Activated T-cell treated with anti-CD3 and anti-CD28 coated beads, Interleukin-2, amount 50 U/mL, for 24 hours (primary cell): ENCODE data around the gene EIF2AK3.
"Not testable (repeated sequence)": the region's sequence is repeated elsewhere in the genome, so short reads cannot be mapped to it uniquely, and the experiment has no call there.

Experiments
- DNase-seq: peaks from one replicate; pipeline ENCODE4 v3.0.0-alpha.2; 2020
- H3K27ac Mint-ChIP-seq: 2 replicates; pipeline ENCODE4 v1.8.0; 2020; ENCODE audit warnings: mild to moderate bottlenecking, mixed read lengths
- H3K27me3 Mint-ChIP-seq: 2 replicates; pipeline ENCODE4 v1.8.0; 2020; ENCODE audit warnings: mixed read lengths
- H3K36me3 Mint-ChIP-seq: 2 replicates; pipeline ENCODE4 v1.8.0; 2020; ENCODE audit warnings: low read depth, mixed read lengths
- H3K4me1 Mint-ChIP-seq: 2 replicates; pipeline ENCODE4 v1.8.0; 2020; ENCODE audit warnings: low read depth, mixed read lengths
- H3K4me3 Mint-ChIP-seq: 2 replicates; pipeline ENCODE4 v1.8.0; 2020; ENCODE audit warnings: mild to moderate bottlenecking, moderate library complexity, mixed read lengths
- H3K9me3 Mint-ChIP-seq: 2 replicates; pipeline ENCODE4 v1.8.0; 2020; ENCODE audit warnings: mixed read lengths

The EIF2AK3 gene

DNA sequence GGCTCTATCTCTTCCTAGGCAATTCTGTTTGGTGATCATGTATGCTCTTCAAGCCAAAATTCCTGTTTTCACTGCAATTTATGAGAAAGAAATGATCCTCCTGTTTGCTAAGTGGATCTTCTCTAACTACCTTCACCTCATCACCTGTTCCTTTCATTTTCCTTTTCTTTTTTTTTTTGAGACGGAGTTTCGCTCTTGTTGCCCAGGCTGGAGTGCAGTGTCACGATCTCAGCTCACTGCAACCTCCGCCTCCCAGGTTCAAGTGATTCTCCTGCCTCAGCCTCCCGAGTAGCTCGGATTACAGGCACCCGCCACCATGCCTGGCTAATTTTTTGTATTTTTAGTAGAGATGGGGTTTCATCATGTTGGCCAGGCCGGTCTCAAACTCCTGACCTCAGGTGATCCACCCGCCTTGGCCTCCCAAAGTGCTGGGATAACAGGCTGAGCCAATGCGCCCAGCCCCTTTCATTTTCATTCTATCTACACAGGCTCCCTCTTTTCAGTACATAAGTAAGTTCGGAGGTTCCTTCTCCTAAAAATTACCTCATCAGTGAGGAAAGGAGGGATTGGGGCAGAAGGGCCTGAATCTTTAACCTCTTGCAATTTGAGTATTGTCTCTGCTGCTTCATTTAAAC is 3.3 kb downstream of the EIF2AK3 start:
- not testable (repeated sequence) for H3K27me3 Mint-ChIP-seq, H3K27ac Mint-ChIP-seq, H3K9me3 Mint-ChIP-seq, H3K4me3 Mint-ChIP-seq, DNase-seq
- H3K36me3 Mint-ChIP-seq: peaks cover 13% of the 10 kb centered on the region
- H3K4me1 Mint-ChIP-seq: peaks cover 35% of the 10 kb centered on the region

DNA sequence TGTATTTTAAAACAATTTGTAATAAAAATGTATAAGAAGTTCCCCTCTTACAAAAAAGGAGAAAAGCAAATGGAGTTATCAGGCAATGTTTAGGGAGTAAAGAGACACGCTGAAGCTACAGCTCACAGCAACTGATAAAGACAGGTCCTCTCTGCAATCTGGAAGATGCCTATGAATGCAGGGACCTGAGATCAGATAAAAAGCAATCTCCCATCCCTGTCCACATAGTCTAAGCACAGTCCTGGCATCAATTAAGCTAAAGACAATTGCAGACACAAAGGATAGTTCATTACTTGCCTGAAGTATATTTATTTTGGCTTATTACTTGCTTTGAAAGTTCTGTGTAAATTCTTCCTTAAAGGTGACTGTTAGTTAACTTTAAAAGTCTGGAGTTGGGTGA is 5.0 kb downstream of the EIF2AK3 start:
- peaks cover 15% of the 10 kb centered on the region for H3K36me3 Mint-ChIP-seq
- H3K4me3 Mint-ChIP-seq: no peak overlapping the region
- no peak for DNase-seq
- H3K27me3 Mint-ChIP-seq: no peaks in the 10 kb centered on the region
- H3K27ac Mint-ChIP-seq: no peak overlapping the region
- peaks cover 42% of the 10 kb centered on the region for H3K4me1 Mint-ChIP-seq
- no peaks in the 10 kb centered on the region for H3K9me3 Mint-ChIP-seq

DNA sequence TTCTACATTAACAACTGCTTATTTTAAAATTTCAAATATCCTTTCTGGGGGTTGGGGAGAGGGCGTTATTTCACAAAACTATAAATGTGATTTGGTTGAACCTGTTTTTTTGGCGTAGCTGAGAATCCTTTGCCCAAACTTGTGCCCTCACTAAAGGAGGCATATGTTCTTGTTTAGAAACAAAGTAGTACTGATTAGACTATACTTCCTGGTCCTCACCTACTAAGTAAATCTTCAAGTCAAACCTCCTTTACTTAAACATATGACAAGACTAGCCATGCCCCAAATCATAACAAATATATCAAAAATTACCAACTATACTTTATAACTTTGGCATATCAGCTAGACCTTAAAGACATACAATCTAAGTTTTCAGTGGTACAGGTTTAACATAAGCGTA is 5.8 kb downstream of the EIF2AK3 start:
- Mint-ChIP-seq H3K27ac (no peak overlapping the region), H3K27me3 (no peaks in the 10 kb centered on the region), H3K4me1 (peaks cover 47% of the 10 kb centered on the region), H3K36me3 (peaks cover 12% of the 10 kb centered on the region), H3K4me3 (no peak overlapping the region), H3K9me3 (no peaks in the 10 kb centered on the region)
- no peak for DNase-seq

DNA sequence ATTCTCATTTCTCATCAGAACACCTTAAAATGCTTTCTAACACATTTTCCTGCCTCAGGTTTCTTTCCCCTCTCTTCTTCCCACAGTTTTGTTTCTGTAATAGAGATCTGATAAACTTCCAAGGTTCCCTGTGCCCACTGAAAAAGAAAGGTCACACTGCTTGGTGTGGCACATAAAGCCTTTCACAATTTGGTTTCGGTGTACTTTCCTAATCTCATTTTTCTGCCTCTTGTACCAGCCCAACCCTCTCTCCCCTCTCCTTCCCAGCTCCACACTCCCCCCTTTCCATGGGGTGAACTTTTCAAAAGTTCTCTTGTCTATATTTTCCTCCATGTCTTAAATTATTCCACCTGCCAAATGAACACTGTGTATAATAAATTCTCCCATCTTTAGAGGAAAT is 7.2 kb downstream of the EIF2AK3 start:
- Mint-ChIP-seq H3K27me3 (no peaks in the 10 kb centered on the region), H3K9me3 (no peaks in the 10 kb centered on the region), H3K27ac (peak overlapping the region; percentile 4), H3K4me3 (no peak overlapping the region), H3K36me3 (peaks cover 8% of the 10 kb centered on the region), H3K4me1 (peaks cover 43% of the 10 kb centered on the region)
- DNase-seq: no peak

DNA sequence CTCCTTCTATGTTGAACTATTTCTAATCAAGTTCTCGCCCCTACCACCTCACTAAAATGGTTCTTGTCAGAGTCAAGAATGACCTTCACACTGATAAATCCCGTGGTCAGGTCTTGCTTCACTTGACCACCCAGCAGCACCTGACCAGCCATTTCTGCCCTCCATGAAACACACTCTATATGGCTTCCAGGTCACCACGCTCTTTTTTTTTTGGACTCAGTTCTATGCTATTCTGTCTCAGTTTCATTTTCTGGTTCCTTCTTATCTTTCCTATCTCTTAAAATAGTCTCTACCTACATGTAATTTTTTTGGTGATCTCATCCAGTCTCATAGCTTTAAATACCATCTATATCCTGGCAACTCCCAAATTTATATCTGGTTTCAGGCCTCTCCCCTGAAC is 11.4 kb downstream of the EIF2AK3 start:
- Mint-ChIP-seq H3K27ac (no peak overlapping the region), H3K9me3 (no peaks in the 10 kb centered on the region), H3K4me3 (no peak overlapping the region), H3K4me1 (peaks cover 30% of the 10 kb centered on the region), H3K27me3 (no peaks in the 10 kb centered on the region), H3K36me3 (peaks cover 23% of the 10 kb centered on the region)
- no peak for DNase-seq

DNA sequence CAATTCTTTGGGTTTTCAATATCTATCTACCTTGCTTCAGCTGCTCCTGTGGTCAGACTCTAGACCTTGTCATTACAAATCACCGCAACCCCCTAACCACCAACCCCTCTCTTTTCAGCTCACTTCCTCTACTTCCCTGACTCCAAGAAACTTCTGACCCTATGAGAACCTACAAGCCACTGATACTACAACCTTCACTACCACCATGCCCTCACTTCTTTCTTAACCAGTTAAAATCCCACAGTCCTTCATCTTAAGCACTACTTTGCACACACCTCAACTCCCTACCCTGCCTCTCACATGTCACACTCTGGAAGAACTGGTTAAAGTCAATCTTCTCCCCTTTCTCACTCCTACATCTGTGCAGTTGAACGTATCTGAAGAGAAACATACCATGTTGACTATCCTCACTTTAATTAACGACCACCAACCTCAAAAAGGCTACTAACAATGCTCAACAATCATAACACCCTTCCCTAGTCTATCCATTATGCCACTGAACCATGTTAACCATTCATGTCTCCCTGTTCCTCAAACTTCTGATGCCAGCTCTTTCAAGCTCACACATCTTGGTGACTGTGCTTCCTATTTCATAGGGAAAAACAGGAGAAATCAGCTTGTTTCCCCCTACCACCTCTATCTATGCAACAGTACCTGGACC is 12.6 kb downstream of the EIF2AK3 start:
- DNase-seq: no peak
- H3K4me1 Mint-ChIP-seq: peaks cover 24% of the 10 kb centered on the region
- peaks cover 28% of the 10 kb centered on the region for H3K36me3 Mint-ChIP-seq
- H3K4me3 Mint-ChIP-seq: no peak overlapping the region
- no peak overlapping the region for H3K27ac Mint-ChIP-seq
- H3K9me3 Mint-ChIP-seq: no peaks in the 10 kb centered on the region
- H3K27me3 Mint-ChIP-seq: no peaks in the 10 kb centered on the region

DNA sequence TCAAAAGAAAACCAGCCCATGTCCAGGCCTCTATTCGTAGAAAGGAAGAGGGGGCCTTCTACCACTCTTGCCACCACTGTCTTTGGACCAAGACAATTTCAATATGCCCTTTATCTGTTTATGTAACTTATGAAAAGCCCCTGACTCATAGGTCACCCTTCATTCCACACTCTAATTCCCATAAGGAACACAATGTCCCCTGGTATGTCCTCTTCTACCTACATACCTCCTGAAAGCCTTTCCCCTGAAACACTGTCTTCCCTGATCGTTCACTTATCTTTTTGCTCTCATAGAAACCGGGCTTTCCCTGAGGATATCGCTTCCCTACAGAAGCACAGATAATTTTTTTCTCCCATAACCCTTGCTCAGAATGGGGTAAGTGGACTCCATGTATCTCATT is 13.3 kb downstream of the EIF2AK3 start:
- Mint-ChIP-seq H3K9me3 (no peaks in the 10 kb centered on the region), H3K4me1 (peaks cover 23% of the 10 kb centered on the region), H3K4me3 (no peak overlapping the region), H3K27ac (no peak overlapping the region), H3K27me3 (no peaks in the 10 kb centered on the region), H3K36me3 (peaks cover 31% of the 10 kb centered on the region)
- no peak for DNase-seq

DNA sequence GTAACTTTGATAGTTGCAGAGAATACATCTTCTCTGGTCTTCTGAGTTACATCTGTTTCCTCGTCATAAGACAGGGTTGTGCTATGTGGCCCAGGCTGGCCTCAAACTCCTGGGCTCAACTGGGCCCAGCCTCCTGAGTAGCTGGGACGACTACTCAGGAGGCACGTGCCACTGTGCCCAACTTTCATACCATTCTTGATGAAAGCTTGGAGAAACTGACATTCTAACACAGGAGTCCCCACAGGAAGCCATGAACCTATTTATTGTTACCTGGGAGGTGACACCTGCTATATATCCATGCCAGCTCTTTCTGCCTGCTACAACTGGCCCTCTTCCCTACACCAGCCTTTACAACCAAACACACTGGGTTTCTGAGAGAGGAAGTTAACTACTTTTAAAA is 19.1 kb downstream of the EIF2AK3 start:
- Mint-ChIP-seq H3K36me3 (peaks cover 37% of the 10 kb centered on the region), H3K27ac (no peak overlapping the region), H3K9me3 (no peaks in the 10 kb centered on the region), H3K27me3 (no peaks in the 10 kb centered on the region), H3K4me1 (peaks cover 22% of the 10 kb centered on the region), H3K4me3 (no peak overlapping the region)
- no peak for DNase-seq

DNA sequence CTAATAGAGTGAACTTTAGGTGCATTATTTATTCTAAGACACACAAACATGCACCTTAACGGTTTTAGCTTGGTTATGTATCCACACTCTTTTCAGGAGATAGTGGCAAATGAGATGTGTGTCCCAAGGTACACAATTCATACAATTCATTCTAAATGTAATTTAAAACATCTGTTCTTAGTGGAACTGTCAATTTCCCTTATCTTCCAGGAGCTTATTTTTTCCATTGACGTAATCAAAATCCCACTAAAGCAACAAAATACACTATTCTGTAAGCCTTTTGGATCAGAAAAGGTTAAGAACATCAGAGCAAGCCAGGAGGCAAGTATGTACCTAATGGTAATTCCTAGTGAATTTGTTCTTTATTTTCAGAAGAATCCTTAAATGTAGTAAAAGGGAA is 19.8 kb downstream of the EIF2AK3 start:
- H3K9me3 Mint-ChIP-seq: no peaks in the 10 kb centered on the region
- no peak for DNase-seq
- H3K4me3 Mint-ChIP-seq: no peak overlapping the region
- no peak overlapping the region for H3K27ac Mint-ChIP-seq
- no peaks in the 10 kb centered on the region for H3K27me3 Mint-ChIP-seq
- peaks cover 30% of the 10 kb centered on the region for H3K36me3 Mint-ChIP-seq
- H3K4me1 Mint-ChIP-seq: peaks cover 25% of the 10 kb centered on the region

DNA sequence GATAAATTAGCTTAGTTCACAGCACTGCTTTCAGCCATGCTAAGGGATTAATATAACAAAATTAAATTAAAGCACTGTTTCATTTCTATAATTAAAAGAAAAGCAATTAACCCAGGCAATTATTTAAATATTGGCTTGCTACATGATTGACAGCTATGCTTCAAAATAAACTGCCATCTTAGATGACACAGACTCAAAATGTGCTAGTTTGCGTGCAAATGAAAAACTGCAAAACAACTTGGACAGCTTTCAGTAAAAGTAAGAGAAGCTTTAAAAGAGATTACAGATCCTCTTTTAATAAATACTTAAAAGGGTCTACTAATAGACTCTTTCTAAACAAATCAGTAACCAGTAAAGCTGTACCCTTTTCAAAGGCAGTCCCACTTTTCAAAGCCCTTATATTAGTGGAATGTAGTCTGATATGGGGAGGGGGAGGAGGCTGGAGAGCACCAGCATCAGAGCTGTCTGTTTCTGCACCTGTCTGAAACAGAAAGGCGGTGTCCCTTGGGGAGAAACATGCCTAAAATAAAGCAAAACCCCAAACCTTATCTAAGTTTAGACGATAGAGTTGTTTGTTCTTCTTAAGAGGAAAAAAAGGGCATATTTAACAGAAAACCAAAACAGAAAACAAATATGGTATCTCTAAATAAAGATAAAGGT is 20.8 kb downstream of the EIF2AK3 start:
- H3K36me3 Mint-ChIP-seq: peaks cover 23% of the 10 kb centered on the region
- no peaks in the 10 kb centered on the region for H3K27me3 Mint-ChIP-seq
- DNase-seq: no peak
- no peak overlapping the region for H3K27ac Mint-ChIP-seq
- no peaks in the 10 kb centered on the region for H3K9me3 Mint-ChIP-seq
- peaks cover 29% of the 10 kb centered on the region for H3K4me1 Mint-ChIP-seq
- no peak overlapping the region for H3K4me3 Mint-ChIP-seq

DNA sequence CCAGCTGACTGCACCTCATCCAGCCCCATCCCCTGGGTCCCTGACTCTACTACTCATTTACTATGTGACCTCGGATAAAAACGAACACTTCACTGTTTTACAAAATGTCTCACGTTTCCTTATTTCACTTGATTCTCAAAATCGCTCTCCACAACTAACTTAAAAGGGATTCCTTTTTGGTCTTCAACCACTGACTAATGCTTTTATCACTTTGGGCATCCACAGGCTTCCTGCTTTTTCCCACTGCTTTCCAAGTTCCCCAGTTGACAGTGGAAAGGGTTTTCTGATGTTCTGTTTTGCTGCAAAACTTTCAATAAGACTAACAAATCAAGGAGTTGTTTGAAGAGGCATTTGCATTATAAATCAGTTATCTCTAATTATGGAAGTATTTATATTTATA is 24.1 kb downstream of the EIF2AK3 start:
- H3K27ac Mint-ChIP-seq: no peak overlapping the region
- H3K4me1 Mint-ChIP-seq: peaks cover 46% of the 10 kb centered on the region
- no peak for DNase-seq
- no peak overlapping the region for H3K4me3 Mint-ChIP-seq
- H3K9me3 Mint-ChIP-seq: no peaks in the 10 kb centered on the region
- H3K36me3 Mint-ChIP-seq: peaks cover 6% of the 10 kb centered on the region
- H3K27me3 Mint-ChIP-seq: no peaks in the 10 kb centered on the region

DNA sequence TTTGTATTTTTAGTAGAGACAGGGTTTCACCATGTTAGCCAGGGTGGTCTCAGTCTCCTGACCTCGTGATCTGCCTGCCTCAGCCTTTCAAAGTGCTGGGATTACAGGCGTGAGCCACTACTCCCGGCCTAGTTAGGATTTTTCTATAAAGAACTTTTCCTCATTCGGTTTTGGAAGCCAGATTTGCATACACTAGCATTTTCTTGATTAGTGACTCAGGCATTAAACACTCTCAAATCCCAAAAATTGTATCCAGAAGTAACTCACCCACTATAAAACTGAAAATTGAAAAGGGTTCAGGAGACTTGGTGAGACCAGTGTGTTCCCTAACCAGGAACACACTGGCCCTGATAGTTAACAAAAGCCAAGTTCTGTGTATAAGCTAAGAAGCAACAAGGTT is 25.2 kb downstream of the EIF2AK3 start:
- peaks cover 43% of the 10 kb centered on the region for H3K4me1 Mint-ChIP-seq
- no peak for DNase-seq
- no peak overlapping the region for H3K4me3 Mint-ChIP-seq
- H3K27ac Mint-ChIP-seq: no peak overlapping the region
- H3K36me3 Mint-ChIP-seq: no peaks in the 10 kb centered on the region
- H3K9me3 Mint-ChIP-seq: no peaks in the 10 kb centered on the region
- no peaks in the 10 kb centered on the region for H3K27me3 Mint-ChIP-seq

DNA sequence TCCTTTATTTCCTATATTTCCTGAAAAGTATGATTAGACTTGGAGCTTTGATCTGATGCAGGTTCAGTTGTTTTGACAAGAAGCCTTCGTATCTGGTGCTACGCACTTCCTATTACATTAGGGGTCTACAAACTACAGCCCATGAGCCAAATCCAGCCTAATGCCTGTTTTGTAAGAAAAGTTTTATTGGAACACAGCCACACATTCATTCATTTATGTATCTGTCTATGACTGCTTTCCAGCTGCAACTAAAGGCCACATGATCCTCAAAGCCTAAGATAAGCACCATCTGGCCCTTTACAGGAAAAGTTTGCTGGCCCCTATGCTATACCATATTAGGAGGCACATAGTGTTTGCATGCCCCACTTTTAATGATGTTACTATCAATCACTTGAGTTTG is 26.0 kb downstream of the EIF2AK3 start:
- H3K9me3 Mint-ChIP-seq: no peaks in the 10 kb centered on the region
- H3K4me3 Mint-ChIP-seq: no peak overlapping the region
- H3K36me3 Mint-ChIP-seq: no peaks in the 10 kb centered on the region
- no peak for DNase-seq
- no peaks in the 10 kb centered on the region for H3K27me3 Mint-ChIP-seq
- H3K27ac Mint-ChIP-seq: peak overlapping the region; percentile 15
- peaks cover 42% of the 10 kb centered on the region for H3K4me1 Mint-ChIP-seq

DNA sequence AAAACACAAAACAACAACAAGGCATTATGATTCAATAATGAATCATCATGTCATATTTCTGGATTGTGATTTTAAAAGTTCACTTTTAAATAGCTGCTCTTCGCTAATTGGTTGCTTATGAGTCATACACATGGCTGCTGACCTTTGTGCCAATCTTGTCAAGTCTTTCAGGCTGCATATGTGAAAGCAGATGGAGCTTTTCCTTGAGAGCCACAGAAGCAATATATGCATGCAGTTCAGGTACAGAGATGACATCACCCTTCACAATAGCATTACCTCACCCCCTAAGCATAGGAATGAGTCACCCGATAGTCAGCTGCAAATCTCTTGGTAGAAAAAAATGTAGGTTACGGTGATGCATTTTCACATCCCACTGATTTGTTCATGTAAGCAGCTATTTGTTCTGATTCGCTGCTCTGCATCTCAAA is 27.2 kb downstream of the EIF2AK3 start:
- Mint-ChIP-seq H3K4me3 (no peak overlapping the region), H3K9me3 (no peaks in the 10 kb centered on the region), H3K27ac (peak overlapping the region; percentile 78), H3K4me1 (peaks cover 42% of the 10 kb centered on the region), H3K36me3 (peaks cover 4% of the 10 kb centered on the region), H3K27me3 (no peaks in the 10 kb centered on the region)
- no peak for DNase-seq

DNA sequence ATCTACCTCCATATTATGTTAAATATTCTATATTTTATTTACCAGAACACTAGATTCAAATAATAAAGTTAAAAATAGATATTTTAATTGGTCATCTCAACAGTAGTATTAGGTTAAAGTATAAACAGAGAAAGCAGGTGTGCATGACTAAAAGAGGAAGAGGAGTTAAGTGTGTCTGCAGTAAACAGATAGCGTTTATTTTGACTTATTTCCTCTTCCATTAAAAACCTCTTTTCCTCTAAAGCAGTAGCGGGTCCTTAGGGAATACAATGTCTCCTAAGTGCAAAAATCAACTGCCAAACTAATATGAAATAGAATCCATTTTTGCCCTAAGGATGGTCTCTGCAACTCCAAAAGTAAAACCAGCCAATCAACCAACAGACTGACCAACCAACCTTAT is 27.7 kb downstream of the EIF2AK3 start:
- no peak for DNase-seq
- Mint-ChIP-seq H3K27me3 (no peaks in the 10 kb centered on the region), H3K27ac (peak overlapping the region; percentile 78), H3K4me1 (peaks cover 42% of the 10 kb centered on the region), H3K4me3 (no peak overlapping the region), H3K9me3 (no peaks in the 10 kb centered on the region), H3K36me3 (peaks cover 4% of the 10 kb centered on the region)
